GM19035 (cell line): ENCODE measurements around the gene FLNB.
"Not testable (repeated sequence)": the region's sequence is repeated elsewhere in the genome, so short reads cannot be mapped to it uniquely, and the experiment has no call there.

Experiments
- ATAC-seq: cut with Tn5 transposase; IDR thresholded peaks from one replicate; pipeline ENCODE4 v1.9.1; 2021; ENCODE audit not compliant: unreplicated experiment

FLNB gene

GRCh38 chr3:58197588-58197987, 189.4 kb downstream of the FLNB start:
- ATAC-seq: no peak

- no peak for ATAC-seq
These were observed 190.1 kb downstream of the FLNB start for GRCh38 chr3:58198362-58198761.

- no peak for ATAC-seq
These were observed 190.6 kb downstream of the FLNB start for GRCh38 chr3:58198804-58199203.

- ATAC-seq: no peak
These were observed 192.0 kb downstream of the FLNB start for GRCh38 chr3:58200121-58200709.

DNA sequence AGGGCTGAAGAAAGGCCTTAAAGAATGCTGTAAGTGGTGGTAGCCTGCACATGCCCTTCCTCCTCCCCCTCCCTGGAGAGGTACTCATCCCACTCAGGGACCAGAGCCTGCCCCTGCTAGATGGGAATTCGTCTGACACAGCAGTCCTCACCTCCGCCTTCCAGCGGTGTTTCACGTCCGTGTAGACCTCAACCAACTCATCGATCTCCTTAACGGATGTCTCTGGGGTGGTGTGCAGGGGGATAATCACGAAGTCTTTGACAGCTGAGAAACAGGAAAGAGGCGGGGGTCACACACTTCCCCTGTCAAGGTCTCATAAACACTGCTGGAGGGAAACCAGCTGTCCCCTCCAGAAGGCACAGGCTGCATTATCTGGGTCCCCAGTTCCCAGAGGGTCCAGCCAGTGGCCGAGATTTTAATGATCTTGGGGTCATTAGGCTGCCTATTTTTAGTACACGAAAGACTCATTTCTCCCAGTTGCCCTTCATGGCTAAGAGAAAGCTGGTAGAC, 192.7 kb downstream of the FLNB start:
- ATAC-seq: no peak

DNA sequence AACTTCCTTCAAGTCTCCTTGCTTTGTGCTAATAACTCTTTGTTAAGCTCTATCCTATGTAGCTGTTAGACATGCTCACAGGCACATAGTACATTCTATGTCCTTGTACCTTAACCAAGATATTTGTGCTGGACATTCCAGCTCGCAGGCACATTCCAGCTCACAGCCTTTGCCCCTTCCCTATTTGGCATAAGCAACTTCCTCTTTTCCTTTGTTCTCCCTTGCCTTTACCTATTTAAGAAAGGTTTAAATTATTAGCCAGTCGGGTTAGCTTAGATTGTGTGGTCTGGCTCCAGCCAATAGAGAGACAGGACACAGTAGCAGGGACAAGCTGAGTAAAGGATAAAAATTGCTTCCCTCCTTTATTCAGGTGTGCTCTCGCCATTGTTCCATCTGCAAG, 193.2 kb downstream of the FLNB start:
- not testable (repeated sequence) for ATAC-seq

GRCh38 chr3:58202917-58203360, 194.7 kb downstream of the FLNB start:
- peak; percentile 60 for ATAC-seq

DNA sequence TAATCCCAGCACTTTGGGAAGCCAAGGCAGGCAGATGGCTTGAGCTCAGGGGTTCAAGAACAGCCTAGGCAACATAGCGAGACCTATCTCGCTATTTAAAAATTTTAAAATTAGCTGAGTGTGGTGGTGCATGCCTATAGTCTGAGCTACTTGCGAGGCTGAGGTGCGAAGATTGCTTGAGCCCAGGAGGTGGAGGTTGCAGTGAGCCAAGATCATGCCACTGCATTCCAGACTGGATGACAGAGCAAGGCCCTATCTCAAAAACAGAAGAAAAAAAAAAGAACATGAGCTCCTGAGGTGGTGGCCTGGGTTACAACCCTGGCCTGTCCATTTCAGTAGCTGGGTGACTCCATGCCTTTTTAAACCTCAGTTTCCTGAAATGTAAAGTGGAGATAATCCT, 195.3 kb downstream of the FLNB start:
- ATAC-seq: no peak

- no peak for ATAC-seq
These were observed 196.5 kb downstream of the FLNB start for GRCh38 chr3:58204720-58205119.

DNA sequence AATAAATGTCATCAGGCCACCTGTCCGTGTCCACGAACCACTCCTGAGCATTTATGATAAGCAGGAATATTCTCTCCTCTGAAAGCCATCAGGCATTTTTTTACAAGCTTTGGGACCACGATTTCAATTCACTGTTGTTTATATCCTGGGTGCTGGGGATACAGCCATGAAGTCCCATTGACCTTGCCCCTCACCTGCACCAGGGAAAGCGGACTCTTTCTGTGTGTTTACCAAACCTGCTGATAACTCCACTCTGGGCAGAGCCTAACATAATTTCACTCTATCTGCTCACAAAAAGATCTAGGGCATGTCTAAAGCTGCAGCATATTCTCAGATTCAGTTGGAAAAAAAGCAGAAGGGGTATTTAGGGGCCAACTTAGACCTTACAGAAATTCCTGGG, 197.8 kb downstream of the FLNB start:
- ATAC-seq: no peak

DNA sequence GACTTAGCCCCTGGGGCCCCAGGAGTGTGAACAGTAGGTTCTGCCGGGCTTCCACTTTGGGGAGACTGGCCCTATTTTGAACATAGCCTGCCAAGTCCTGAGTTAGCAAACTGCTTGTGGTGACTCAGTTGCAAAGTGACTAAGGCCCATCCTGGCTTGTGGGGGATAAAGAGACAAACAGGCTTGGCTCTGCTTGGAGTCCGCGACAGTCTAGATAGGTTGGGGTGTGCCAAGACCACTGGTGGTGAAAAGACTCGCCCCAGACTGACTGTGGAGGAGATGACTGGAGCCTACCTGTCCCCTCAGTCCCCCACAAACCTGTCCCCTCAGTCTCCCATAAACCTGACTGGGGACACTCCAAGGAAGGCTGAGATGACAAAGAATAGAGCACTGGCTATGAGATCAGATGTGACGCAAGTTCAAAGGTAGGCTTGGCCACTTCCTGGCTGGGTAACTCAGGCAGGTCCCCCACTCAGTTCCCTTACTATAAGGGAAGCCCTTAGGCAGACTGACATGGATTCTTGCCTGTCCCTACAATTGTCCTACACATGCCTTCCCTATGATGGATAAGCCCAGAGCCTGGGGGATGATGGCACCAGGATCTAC, 198.3 kb downstream of the FLNB start:
- ATAC-seq: no peak

DNA sequence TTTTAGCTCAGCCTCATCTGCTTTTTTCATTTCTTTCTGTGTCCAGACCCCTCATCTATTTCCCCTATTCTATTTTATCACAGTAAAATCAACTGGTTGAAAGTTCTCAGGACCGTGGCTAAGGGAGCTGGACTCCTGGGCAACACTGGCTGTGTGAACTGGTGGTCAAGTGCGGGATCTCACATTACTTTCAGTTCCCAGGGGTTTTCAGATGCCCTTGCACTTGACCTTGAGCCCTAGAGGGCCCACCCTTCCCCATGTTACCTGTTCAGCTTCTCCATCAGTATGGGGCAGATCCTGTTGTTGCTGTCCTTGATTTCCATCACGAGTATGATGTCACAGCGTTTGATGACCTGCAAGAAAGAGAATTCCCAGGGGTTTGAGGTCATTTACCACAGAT, 199.7 kb downstream of the FLNB start:
- ATAC-seq: no peak

GRCh38 chr3:58209933-58210332, 201.7 kb downstream of the FLNB start:
- no peak for ATAC-seq

DNA sequence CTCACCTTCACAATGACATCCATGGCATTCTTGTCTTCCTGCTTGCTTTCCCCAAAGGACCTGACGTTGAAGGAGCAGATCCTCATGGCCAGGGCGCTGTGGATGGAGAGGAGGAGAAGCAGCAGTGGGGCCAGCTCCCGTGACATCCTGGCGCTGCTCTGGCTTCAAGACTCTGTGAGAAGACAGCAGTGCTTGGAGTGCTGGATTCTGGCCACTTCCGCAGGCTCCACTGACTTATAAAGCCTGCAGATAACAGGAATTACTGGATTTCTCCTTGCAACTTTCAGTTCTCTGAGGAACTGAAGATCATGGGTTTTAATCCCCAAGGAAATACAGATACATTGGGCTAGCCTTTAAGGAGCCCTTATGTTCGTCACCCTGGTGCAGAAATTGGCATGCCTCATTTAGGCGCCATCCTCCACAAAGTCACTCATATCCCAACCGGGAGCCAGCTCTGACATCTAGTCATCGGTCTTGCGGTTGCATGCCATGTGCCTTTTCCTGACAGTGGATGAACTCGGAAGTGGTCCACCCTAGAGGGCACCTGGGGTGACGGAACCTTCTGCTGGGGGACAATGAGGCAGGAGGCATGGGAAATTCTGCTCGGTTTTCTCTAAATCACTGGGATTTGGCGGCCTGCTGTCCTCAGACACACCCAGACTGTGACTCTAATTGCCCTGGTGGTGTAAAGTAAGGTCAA, 202.7 kb downstream of the FLNB start, which contains the start of gene DNASE1L3:
Gene DNASE1L3 (minus strand): TSS at position 212 of the 700 bp plus-strand sequence. CDS start 66 bp downstream, at position 146.
- ATAC-seq: no peak

GRCh38 chr3:58214484-58215316, 206.5 kb downstream of the FLNB start:
- peak; percentile 75 for ATAC-seq

GRCh38 chr3:58215317-58216025, 207.2 kb downstream of the FLNB start:
- ATAC-seq: peak; percentile 2

DNA sequence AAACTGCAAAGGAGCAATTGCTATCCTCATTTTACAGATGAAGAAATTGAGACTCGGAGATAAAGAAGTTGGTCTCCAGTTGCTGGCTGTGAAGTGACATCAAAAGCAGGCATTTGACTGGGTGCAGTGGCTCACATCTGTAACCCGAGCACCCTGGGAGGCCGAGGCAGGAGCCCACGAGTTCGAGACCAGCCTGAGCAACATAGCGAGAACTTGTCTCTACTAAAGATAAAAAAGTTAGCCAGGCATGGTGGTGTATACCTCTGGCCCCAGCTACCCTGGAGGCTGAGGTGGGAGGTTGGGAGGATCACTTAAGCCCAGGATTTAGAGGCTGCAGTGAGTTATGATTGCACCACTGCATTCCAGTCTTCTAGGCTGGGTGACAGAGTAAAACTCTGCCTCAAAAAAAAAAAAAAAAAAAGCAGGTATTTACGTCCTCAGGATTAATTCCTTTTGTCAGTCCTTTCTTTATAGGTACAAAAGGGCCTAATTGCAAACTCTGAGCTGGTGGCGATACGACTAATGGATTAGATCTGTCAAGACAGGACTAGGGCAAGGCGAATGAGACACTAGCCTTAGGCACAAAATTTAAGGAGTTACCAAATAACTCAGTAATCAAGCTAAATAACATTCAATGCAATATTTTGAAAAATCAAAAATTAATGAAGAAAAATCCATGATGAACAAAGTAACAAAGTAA, 208.4 kb downstream of the FLNB start:
- ATAC-seq: no peak

GRCh38 chr3:58217209-58217811, 209.1 kb downstream of the FLNB start:
- no peak for ATAC-seq

GRCh38 chr3:58218904-58219303, 210.7 kb downstream of the FLNB start:
- ATAC-seq: no peak
